ENCODE results near the gene HIPK2. TPM values are rescaled to one million over a fixed set of nuclear protein-coding genes. Genes with fewer than 3 reads are reported as not detected.

Gene HIPK2
- total RNA-seq, 1 experiment from 2014 or later = 19.4 TPM

GRCh38 chr7:139763330-139763729 is 14.5 kb downstream of the HIPK2 start:
- in situ Hi-C loops (cut with HindIII; ENCODE audit: low pct_unique_long_range_greater_than_20kb, low sequenced_read_pairs) = no loop called here
- DNase-seq (ENCODE audit: low read depth) = no peak

- in situ Hi-C loops (cut with HindIII; ENCODE audit: low pct_unique_long_range_greater_than_20kb, low sequenced_read_pairs) = no loop called here
- DNase-seq (ENCODE audit: low read depth) = no peak
Measured at GRCh38 chr7:139762886-139763285, 14.9 kb downstream of the HIPK2 start.

GRCh38 chr7:139758388-139758787 is 19.4 kb downstream of the HIPK2 start:
- DNase-seq (ENCODE audit: low read depth) = no peak
- in situ Hi-C loops (cut with HindIII; ENCODE audit: low pct_unique_long_range_greater_than_20kb, low sequenced_read_pairs) = no loop called here

- in situ Hi-C loops (cut with HindIII; ENCODE audit: low pct_unique_long_range_greater_than_20kb, low sequenced_read_pairs) = no loop called here
- no peak for DNase-seq (ENCODE audit: low read depth)
Measured at GRCh38 chr7:139757968-139758367, 19.8 kb downstream of the HIPK2 start.

- no peak for DNase-seq (ENCODE audit: low read depth)
- in situ Hi-C loops (cut with HindIII; ENCODE audit: low pct_unique_long_range_greater_than_20kb, low sequenced_read_pairs) = no loop called here
Measured at GRCh38 chr7:139753693-139754111, 24.1 kb downstream of the HIPK2 start.

- in situ Hi-C loops (cut with HindIII; ENCODE audit: low pct_unique_long_range_greater_than_20kb, low sequenced_read_pairs) = no loop called here
- DNase-seq (ENCODE audit: low read depth) = no peak
Measured at GRCh38 chr7:139753081-139753692, 24.6 kb downstream of the HIPK2 start.

GRCh38 chr7:139752604-139753003 is 25.2 kb downstream of the HIPK2 start:
- in situ Hi-C loops (cut with HindIII; ENCODE audit: low pct_unique_long_range_greater_than_20kb, low sequenced_read_pairs) = no loop called here

GRCh38 chr7:139752148-139752547 is 25.6 kb downstream of the HIPK2 start:
- in situ Hi-C loops (cut with HindIII; ENCODE audit: low pct_unique_long_range_greater_than_20kb, low sequenced_read_pairs) = no loop called here
- no peak for DNase-seq (ENCODE audit: low read depth)

More at GRCh38 chr7:139752604-139753003, 25.2 kb downstream of the HIPK2 start:
- no peak for DNase-seq (ENCODE audit: low read depth)

- in situ Hi-C loops (cut with HindIII; ENCODE audit: low pct_unique_long_range_greater_than_20kb, low sequenced_read_pairs) = no loop called here
- DNase-seq (ENCODE audit: low read depth) = no peak
Measured at GRCh38 chr7:139750459-139751095, 27.2 kb downstream of the HIPK2 start.

- in situ Hi-C loops (cut with HindIII; ENCODE audit: low pct_unique_long_range_greater_than_20kb, low sequenced_read_pairs) = no loop called here
- no peak for DNase-seq (ENCODE audit: low read depth)
Measured at GRCh38 chr7:139749545-139749944, 28.3 kb downstream of the HIPK2 start.

GRCh38 chr7:139748941-139749340 is 28.9 kb downstream of the HIPK2 start:
- DNase-seq (ENCODE audit: low read depth) = no peak
- in situ Hi-C loops (cut with HindIII; ENCODE audit: low pct_unique_long_range_greater_than_20kb, low sequenced_read_pairs) = no loop called here

- in situ Hi-C loops (cut with HindIII; ENCODE audit: low pct_unique_long_range_greater_than_20kb, low sequenced_read_pairs) = no loop called here
- no peak for DNase-seq (ENCODE audit: low read depth)
Measured at GRCh38 chr7:139748373-139748765, 29.4 kb downstream of the HIPK2 start.

GRCh38 chr7:139747662-139748372 is 30.0 kb downstream of the HIPK2 start:
- DNase-seq (ENCODE audit: low read depth) = no peak
- in situ Hi-C loops (cut with HindIII; ENCODE audit: low pct_unique_long_range_greater_than_20kb, low sequenced_read_pairs) = no loop called here

- no peak for DNase-seq (ENCODE audit: low read depth)
- in situ Hi-C loops (cut with HindIII; ENCODE audit: low pct_unique_long_range_greater_than_20kb, low sequenced_read_pairs) = no loop called here
Measured at GRCh38 chr7:139746652-139747051, 31.1 kb downstream of the HIPK2 start.

GRCh38 chr7:139745678-139746143 is 32.1 kb downstream of the HIPK2 start:
- no peak for DNase-seq (ENCODE audit: low read depth)
- in situ Hi-C loops (cut with HindIII; ENCODE audit: low pct_unique_long_range_greater_than_20kb, low sequenced_read_pairs) = no loop called here

GRCh38 chr7:139744768-139745677 is 32.8 kb downstream of the HIPK2 start:
- in situ Hi-C loops (cut with HindIII; ENCODE audit: low pct_unique_long_range_greater_than_20kb, low sequenced_read_pairs) = no loop called here
- DNase-seq (ENCODE audit: low read depth) = no peak

- in situ Hi-C loops (cut with HindIII; ENCODE audit: low pct_unique_long_range_greater_than_20kb, low sequenced_read_pairs) = no loop called here
- no peak for DNase-seq (ENCODE audit: low read depth)
Measured at GRCh38 chr7:139743967-139744767, 33.6 kb downstream of the HIPK2 start.
